NOMO-1 treated with dmso at 0.1 percent for 144 hours (cell line): ENCODE data around the gene MLX.
"Not testable (repeated sequence)": the region's sequence is repeated elsewhere in the genome, so short reads cannot be mapped to it uniquely, and the experiment has no call there.

Experiments used
- DNase-seq: peaks from one replicate; lab custom pipeline; 2025; ENCODE audit not compliant: unreplicated experiment; lab: John Stamatoyannopoulos, UW

MLX gene

GRCh38 chr17:42536372-42537155 lies 30.3 kb upstream of the MLX start:
- DNase-seq = peak; percentile 44

- DNase-seq = no peak
These were observed 29.6 kb upstream of the MLX start for GRCh38 chr17:42537156-42537805.

- DNase-seq = no peak
These were observed 29.0 kb upstream of the MLX start for GRCh38 chr17:42537826-42538451.

GRCh38 chr17:42538482-42538881 lies 28.4 kb upstream of the MLX start:
- no peak for DNase-seq

GRCh38 chr17:42540558-42540957 lies 26.3 kb upstream of the MLX start:
- DNase-seq = not testable (repeated sequence)

- DNase-seq = no peak
These were observed 25.7 kb upstream of the MLX start for GRCh38 chr17:42541041-42541833.

GRCh38 chr17:42543190-42544079 lies 23.5 kb upstream of the MLX start:
- no peak for DNase-seq

- no peak for DNase-seq
These were observed 22.0 kb upstream of the MLX start for GRCh38 chr17:42544874-42545283.

GRCh38 chr17:42545755-42546505 lies 21.0 kb upstream of the MLX start:
- not testable (repeated sequence) for DNase-seq

GRCh38 chr17:42547001-42547461 lies 19.9 kb upstream of the MLX start:
- DNase-seq = no peak

- DNase-seq = no peak
These were observed 19.2 kb upstream of the MLX start for GRCh38 chr17:42547698-42548069.

GRCh38 chr17:42548070-42548837 lies 18.6 kb upstream of the MLX start:
- DNase-seq = no peak

GRCh38 chr17:42548993-42549755 lies 17.7 kb upstream of the MLX start:
- DNase-seq = no peak

GRCh38 chr17:42552736-42553135 lies 14.2 kb upstream of the MLX start, which contains the start of gene HSD17B1:
HSD17B1 (plus strand) TSS chr17:42552923; CDS start chr17:42552934, 11 bp downstream.
- DNase-seq = not testable (repeated sequence)

GRCh38 chr17:42553161-42553818 lies 13.6 kb upstream of the MLX start:
- no peak for DNase-seq

- DNase-seq = no peak
These were observed 13.0 kb upstream of the MLX start for GRCh38 chr17:42553866-42554249.
